Lower lobe of right lung (tissue), 2 donors: Measurements from ENCODE around the gene PDZD4. TPM values are rescaled to one million over a fixed set of nuclear protein-coding genes. Genes with fewer than 3 reads are reported as not detected.
A peak's percentile ranks its signal among the peaks of the same experiment; 100 is the strongest.

Source experiments
- ATAC-seq, 2 donors: fragments of 200-7000 bp; cut with Tn5 transposase; one replicate each; pipeline ENCODE4 v1.9.1; 2020 to 2022; ENCODE audit warnings: mild to moderate bottlenecking in 2 of 2, moderate library complexity in 2 of 2
- DNase-seq: peaks from one replicate; pipeline ENCODE4 v3.0.0-alpha.2; 2020
- H3K27ac ChIP-seq: fragments of 200-600 bp; one replicate; pipeline ENCODE4 v1.8.0; 2022
- H3K27me3 ChIP-seq: fragments of 200-600 bp; one replicate; pipeline ENCODE4 v1.8.0; 2022; ENCODE audit warnings: low read depth
- H3K36me3 ChIP-seq: fragments of 200-600 bp; one replicate; pipeline ENCODE4 v1.8.0; 2022; ENCODE audit warnings: mild to moderate bottlenecking
- H3K4me1 ChIP-seq: fragments of 200-600 bp; one replicate; pipeline ENCODE4 v1.8.0; 2022
- H3K4me3 ChIP-seq: fragments of 200-600 bp; one replicate; pipeline ENCODE4 v1.8.0; 2022; ENCODE audit warnings: mild to moderate bottlenecking
- H3K9me3 ChIP-seq: fragments of 200-600 bp; one replicate; pipeline ENCODE4 v1.8.0; 2022
- CTCF ChIP-seq: fragments of 200-600 bp; IDR thresholded peaks from one replicate; pipeline ENCODE4 v1.8.0; 2022; ENCODE audit warnings: antibody characterized with exemption, mild to moderate bottlenecking
- intact Hi-C: fragments of 100-400 bp; cut with DNase I; formaldehyde crosslinking; loops from one replicate; pipeline ENCODE4 v1.11.0; 2022
- total RNA-seq: library from RNA; stranded (reverse); fragmentation: NEBNext Ultra II Directional; extraction: Animal tissue kit (Norgen Biotek cat#: 25700); gene quantifications from one replicate; pipeline ENCODE4 v1.2.1, GENCODE V29; 2021
- donor health status: DM: no; HTN: yes; CAD: no; lungs with severe emphysema.

The PDZD4 gene
- total RNA-seq, 1 donor from 2014 or later, result 8.5 TPM

- Histone ChIP-seq H3K27me3 (no peaks in the 10 kb centered on the region), H3K9me3 (no peaks in the 10 kb centered on the region), H3K4me1 (peaks cover 11% of the 10 kb centered on the region), H3K36me3 (no peaks in the 10 kb centered on the region), H3K27ac (no peak overlapping the region), H3K4me3 (no peak overlapping the region)
- ATAC-seq (no peak), DNase-seq (no peak)
- intact Hi-C loops, result no loop called here
- no peak for TF ChIP-seq CTCF
Measured at GRCh38 chrX:153777261-153778090, 52.9 kb downstream of the PDZD4 start.

- H3K27me3 ChIP-seq, result no peaks in the 10 kb centered on the region
- TF ChIP-seq CTCF, result no peak
- intact Hi-C loops, result no loop called here
- ATAC-seq, result no peak
- no peaks in the 10 kb centered on the region for H3K9me3 ChIP-seq
- no peaks in the 10 kb centered on the region for H3K36me3 ChIP-seq
- no peak for DNase-seq
- no peak overlapping the region for H3K27ac ChIP-seq
- H3K4me1 ChIP-seq, result peaks cover 11% of the 10 kb centered on the region
- no peak overlapping the region for H3K4me3 ChIP-seq
Measured at GRCh38 chrX:153776611-153777045, 53.7 kb downstream of the PDZD4 start.

GRCh38 chrX:153776120-153776599 lies 54.2 kb downstream of the PDZD4 start:
- Histone ChIP-seq H3K27me3 (no peaks in the 10 kb centered on the region), H3K4me1 (peaks cover 7% of the 10 kb centered on the region), H3K36me3 (no peaks in the 10 kb centered on the region), H3K9me3 (no peaks in the 10 kb centered on the region), H3K4me3 (no peak overlapping the region), H3K27ac (no peak overlapping the region)
- DNase-seq (no peak), ATAC-seq (no peak)
- no peak for TF ChIP-seq CTCF
- intact Hi-C loops, result no loop called here

- no peak for TF ChIP-seq CTCF
- DNase-seq, result peak; percentile 15
Measured at GRCh38 chrX:153775293-153776119, 54.8 kb downstream of the PDZD4 start.

GRCh38 chrX:153774576-153775292 lies 55.6 kb downstream of the PDZD4 start:
- Histone ChIP-seq H3K9me3 (no peaks in the 10 kb centered on the region), H3K27ac (no peak overlapping the region), H3K27me3 (no peaks in the 10 kb centered on the region), H3K4me3 (no peak overlapping the region), H3K36me3 (no peaks in the 10 kb centered on the region), H3K4me1 (no peaks in the 10 kb centered on the region)
- no peak for TF ChIP-seq CTCF
- DNase-seq, result peak; percentile 32
- intact Hi-C loops, result no loop called here
- no peak for ATAC-seq

More at GRCh38 chrX:153775293-153776119, 54.8 kb downstream of the PDZD4 start:
- intact Hi-C loops, result no loop called here
- Histone ChIP-seq H3K27me3 (no peaks in the 10 kb centered on the region), H3K4me3 (no peak overlapping the region), H3K9me3 (no peaks in the 10 kb centered on the region), H3K27ac (no peak overlapping the region), H3K4me1 (peaks cover under 1% of the 10 kb centered on the region), H3K36me3 (no peaks in the 10 kb centered on the region)
- no peak for ATAC-seq
